Testis (tissue), 3 donors: Measurements from ENCODE around the gene IZUMO4. TPM values are rescaled to one million over a fixed set of nuclear protein-coding genes. Genes with fewer than 3 reads are reported as not detected.

Source experiments
- DNase-seq: peaks from one replicate; pipeline ENCODE4 v3.0.0-alpha.2; 2019
- H3K27ac ChIP-seq, 2 donors: fragments of 200-600 bp; sonication (generic); one replicate each; pipeline ENCODE4 v1.5.1; 2019
- H3K27me3 ChIP-seq: fragments of 200-600 bp; sonication (generic); one replicate; pipeline ENCODE4 v1.5.1; 2019
- H3K36me3 ChIP-seq: fragments of 200-600 bp; sonication (generic); one replicate; pipeline ENCODE4 v1.5.1; 2017; ENCODE audit warnings: low read depth; ENCODE audit errors: missing control alignments
- H3K4me1 ChIP-seq: fragments of 200-600 bp; sonication (generic); one replicate; pipeline ENCODE4 v1.5.1; 2019
- H3K4me3 ChIP-seq, 2 donors: fragments of 200-600 bp; sonication (generic); one replicate each; pipeline ENCODE4 v1.5.1; 2017 to 2019
- H3K9me3 ChIP-seq: fragments of 200-600 bp; sonication (generic); one replicate; pipeline ENCODE4 v1.5.1; 2017
- CTCF ChIP-seq, 3 experiments: fragments of 450-650 bp in 2 of 3; fragments of 200-600 bp in 1 of 3; sonication (generic) in 1 of 3; IDR thresholded peaks; one replicate each; pipeline ENCODE4 v1.5.1; 2016 to 2019; ENCODE audit warnings: antibody characterized with exemption in 3 of 3, mild to moderate bottlenecking in 2 of 3, moderate library complexity in 1 of 3
- POLR2A ChIP-seq: fragments of 450-650 bp; IDR thresholded peaks from one replicate; pipeline ENCODE4 v1.6.1; 2017; ENCODE audit warnings: antibody characterized with exemption, mild to moderate bottlenecking, moderate library complexity
- WGBS, 2 donors: methylation state at CpG; one replicate each; pipeline ENCODE4 v1.1.5; 2018; 5-methylcytosine and 5-hydroxymethylcytosine counted together
- intact Hi-C: fragments of 100-400 bp; cut with DNase I; formaldehyde crosslinking; loops from one replicate; pipeline ENCODE4 v1.15.1; 2023; ENCODE audit warnings: low total_unique reads
- polyA plus RNA-seq: library from polyadenylated mRNA; stranded (reverse); fragments of 350-450 nt; fragmentation: Illumina TruSeq; extraction: RNeasy Lipid Tissue Mini Kit (QIAGEN cat#74804); gene quantifications from one replicate; pipeline ENCODE4 v1.2.3, GENCODE V29; 2014; ENCODE audit warnings: low read depth, low replicate concordance; ENCODE audit not compliant: insufficient read depth
- total RNA-seq, 2 donors: library from RNA; depleted of rRNA; stranded (reverse); fragments of >200 nt; gene quantifications; one replicate each; pipeline ENCODE4 v1.2.3, GENCODE V29; 2016

IZUMO4 gene
- total and polyA plus RNA-seq, 3 donors from 2014 or later, result 208 to 796 (median 276) TPM

- Histone ChIP-seq H3K27ac (no peak overlapping the region), H3K36me3 (no peaks in the 10 kb centered on the region), H3K9me3 (no peaks in the 10 kb centered on the region), H3K4me1 (peaks cover 19% of the 10 kb centered on the region), H3K27me3 (no peaks in the 10 kb centered on the region), H3K4me3 (no peak overlapping the region)
- 69 to 78% methylated on average over 11 to 16 of the region's 16 CpGs for WGBS, 2 donors
- intact Hi-C loops, result no loop called here
- DNase-seq, result no peak
- TF ChIP-seq CTCF (IDR thresholded peaks at IDR 0.05) (no peak), POLR2A (no peak)
These were observed 49.1 kb downstream of the IZUMO4 start for GRCh38 chr19:2145831-2146241.

- no peak overlapping the region for H3K4me3 ChIP-seq
- H3K27me3 ChIP-seq, result no peaks in the 10 kb centered on the region
- no peak for DNase-seq
- TF ChIP-seq POLR2A (no peak), CTCF (IDR thresholded peaks at IDR 0.05) (no peak)
- 82 to 86% methylated on average over 16 of the region's 16 CpGs for WGBS, 2 donors
- H3K9me3 ChIP-seq, result no peaks in the 10 kb centered on the region
- H3K4me1 ChIP-seq, result peaks cover 19% of the 10 kb centered on the region
- no peak overlapping the region for H3K27ac ChIP-seq
- intact Hi-C loops, result no loop called here
- no peaks in the 10 kb centered on the region for H3K36me3 ChIP-seq
These were observed 51.9 kb downstream of the IZUMO4 start for GRCh38 chr19:2148482-2149135.

Other genes with a start within 250 kb of the IZUMO4 start
- 100 to 1,000 TPM; 149 to 200 TPM for gene REXO1, start 248.4 kb upstream of the IZUMO4 start, total RNA-seq
- gene REXO1, start 248.4 kb upstream of the IZUMO4 start, polyA plus RNA-seq, result 104 TPM
- 10 to 100 TPM; 14.7 to 26.5 TPM for gene KLF16, start 233.3 kb upstream of the IZUMO4 start, total RNA-seq
- gene KLF16, start 233.3 kb upstream of the IZUMO4 start, polyA plus RNA-seq, result 13.3 TPM
- gene ABHD17A, start 211.4 kb upstream of the IZUMO4 start, total RNA-seq, result 100 to 1,000 TPM; 127 to 140 TPM
- gene ABHD17A, start 211.4 kb upstream of the IZUMO4 start, polyA plus RNA-seq, result 51.1 TPM
- gene ADAT3, start 191.5 kb upstream of the IZUMO4 start, total RNA-seq, result 10 to 100 TPM; 10.6 to 16.7 TPM
- 1.1 TPM for gene ADAT3, start 191.5 kb upstream of the IZUMO4 start, polyA plus RNA-seq
- 100 to 1,000 TPM in 1 of 2 donors, 10 to 100 TPM in 1; 80.1 to 108 TPM for gene SCAMP4, start 191.5 kb upstream of the IZUMO4 start, total RNA-seq
- 50.1 TPM for gene SCAMP4, start 191.5 kb upstream of the IZUMO4 start, polyA plus RNA-seq
- gene CSNK1G2, start 155.7 kb upstream of the IZUMO4 start, total RNA-seq, result 100 to 1,000 TPM; 159 to 287 TPM
- gene CSNK1G2, start 155.7 kb upstream of the IZUMO4 start, polyA plus RNA-seq, result 178 TPM
- gene BTBD2, start 81.2 kb upstream of the IZUMO4 start, total RNA-seq, result 100 to 1,000 TPM in 1 of 2 donors, 10 to 100 TPM in 1; 61.1 to 117 TPM
- gene BTBD2, start 81.2 kb upstream of the IZUMO4 start, polyA plus RNA-seq, result 43.2 TPM
- gene MKNK2, start 45.7 kb upstream of the IZUMO4 start, total RNA-seq, result 100 to 1,000 TPM in 1 of 2 donors, 10 to 100 TPM in 1; 93.0 to 103 TPM
- 76.5 TPM for gene MKNK2, start 45.7 kb upstream of the IZUMO4 start, polyA plus RNA-seq
- 10 to 100 TPM; 22.8 to 31.6 TPM for gene MOB3A, start 589 bp upstream of the IZUMO4 start, total RNA-seq
- 17.8 TPM for gene MOB3A, start 589 bp upstream of the IZUMO4 start, polyA plus RNA-seq
- 100 to 1,000 TPM; 201 to 204 TPM for gene AP3D1, start 54.7 kb downstream of the IZUMO4 start, total RNA-seq
- 134 TPM for gene AP3D1, start 54.7 kb downstream of the IZUMO4 start, polyA plus RNA-seq
- gene DOT1L, start 67.0 kb downstream of the IZUMO4 start, total RNA-seq, result 100 to 1,000 TPM; 128 to 147 TPM
- gene DOT1L, start 67.0 kb downstream of the IZUMO4 start, polyA plus RNA-seq, result 183 TPM
- 100 to 1,000 TPM; 126 to 153 TPM for gene PLEKHJ1, start 139.4 kb downstream of the IZUMO4 start, total RNA-seq
- 111 TPM for gene PLEKHJ1, start 139.4 kb downstream of the IZUMO4 start, polyA plus RNA-seq
- 100 to 1,000 TPM; 102 to 122 TPM for gene SF3A2, start 139.9 kb downstream of the IZUMO4 start, total RNA-seq
- 117 TPM for gene SF3A2, start 139.9 kb downstream of the IZUMO4 start, polyA plus RNA-seq
- gene AMH, start 152.4 kb downstream of the IZUMO4 start, total RNA-seq, result 100 to 1,000 TPM; 180 to 268 TPM
- gene AMH, start 152.4 kb downstream of the IZUMO4 start, polyA plus RNA-seq, result 50.8 TPM
- 1 to 10 TPM; 2.2 to 2.6 TPM for gene JSRP1, start 159.5 kb downstream of the IZUMO4 start, total RNA-seq
- 4.6 TPM for gene JSRP1, start 159.5 kb downstream of the IZUMO4 start, polyA plus RNA-seq
- under 1 TPM; 0.37 to 0.55 TPM for gene PEAK3, start 185.3 kb downstream of the IZUMO4 start, total RNA-seq
- 0.16 TPM for gene PEAK3, start 185.3 kb downstream of the IZUMO4 start, polyA plus RNA-seq
- gene LINGO3, start 211.2 kb downstream of the IZUMO4 start, total RNA-seq, result 1 to 10 TPM; 2.1 to 3.5 TPM
- 0.45 TPM for gene LINGO3, start 211.2 kb downstream of the IZUMO4 start, polyA plus RNA-seq
- gene LSM7, start 231.7 kb downstream of the IZUMO4 start, total RNA-seq, result 100 to 1,000 TPM; 163 to 179 TPM
- 80.7 TPM for gene LSM7, start 231.7 kb downstream of the IZUMO4 start, polyA plus RNA-seq
- 100 to 1,000 TPM; 158 to 215 TPM for gene SPPL2B, start 231.8 kb downstream of the IZUMO4 start, total RNA-seq
- 132 TPM for gene SPPL2B, start 231.8 kb downstream of the IZUMO4 start, polyA plus RNA-seq